Uterus (tissue), 2 donors: Measurements from ENCODE around the gene CHCHD3.
"Not testable (repeated sequence)": the region's sequence is repeated elsewhere in the genome, so short reads cannot be mapped to it uniquely, and the experiment has no call there.

Experiments used
- POLR2A ChIP-seq, 2 donors: fragments of 450-650 bp; IDR thresholded peaks; one replicate each; pipeline ENCODE4 v1.6.1; 2016; ENCODE audit warnings: antibody characterized with exemption in 2 of 2, mild to moderate bottlenecking in 1 of 2, moderate library complexity in 1 of 2
- TF ChIP-seq, protein P1 (sequence below), 4 experiments: fragments of 200-600 bp in 2 of 4; fragments of 450-650 bp in 2 of 4; sonication (generic) in 2 of 4; IDR thresholded peaks; one replicate each; pipeline ENCODE4 v1.5.1; 2016 to 2019; ENCODE audit warnings: antibody characterized with exemption in 4 of 4, mild to moderate bottlenecking in 2 of 4, moderate library complexity in 1 of 4

DNA sequence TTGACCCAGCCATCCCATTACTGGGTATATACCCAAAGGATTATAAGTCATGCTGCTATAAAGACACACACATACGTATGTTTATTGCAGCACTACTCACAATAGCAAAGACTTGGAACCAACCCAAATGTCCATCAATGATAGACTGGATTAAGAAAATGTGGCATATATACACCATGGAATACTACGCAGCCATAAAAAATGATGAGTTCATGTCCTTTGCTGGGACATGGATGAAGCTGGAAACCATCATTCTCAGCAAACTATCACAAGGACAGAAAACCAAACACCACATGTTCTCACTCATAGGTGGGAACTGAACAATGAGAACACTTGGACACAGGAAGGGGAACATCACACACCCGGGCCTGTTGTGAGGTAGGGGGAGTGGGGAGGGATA, 179.6 kb downstream of the CHCHD3 start:
- TF ChIP-seq, protein P1, sequence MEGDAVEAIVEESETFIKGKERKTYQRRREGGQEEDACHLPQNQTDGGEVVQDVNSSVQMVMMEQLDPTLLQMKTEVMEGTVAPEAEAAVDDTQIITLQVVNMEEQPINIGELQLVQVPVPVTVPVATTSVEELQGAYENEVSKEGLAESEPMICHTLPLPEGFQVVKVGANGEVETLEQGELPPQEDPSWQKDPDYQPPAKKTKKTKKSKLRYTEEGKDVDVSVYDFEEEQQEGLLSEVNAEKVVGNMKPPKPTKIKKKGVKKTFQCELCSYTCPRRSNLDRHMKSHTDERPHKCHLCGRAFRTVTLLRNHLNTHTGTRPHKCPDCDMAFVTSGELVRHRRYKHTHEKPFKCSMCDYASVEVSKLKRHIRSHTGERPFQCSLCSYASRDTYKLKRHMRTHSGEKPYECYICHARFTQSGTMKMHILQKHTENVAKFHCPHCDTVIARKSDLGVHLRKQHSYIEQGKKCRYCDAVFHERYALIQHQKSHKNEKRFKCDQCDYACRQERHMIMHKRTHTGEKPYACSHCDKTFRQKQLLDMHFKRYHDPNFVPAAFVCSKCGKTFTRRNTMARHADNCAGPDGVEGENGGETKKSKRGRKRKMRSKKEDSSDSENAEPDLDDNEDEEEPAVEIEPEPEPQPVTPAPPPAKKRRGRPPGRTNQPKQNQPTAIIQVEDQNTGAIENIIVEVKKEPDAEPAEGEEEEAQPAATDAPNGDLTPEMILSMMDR (IDR thresholded peaks at IDR 0.05) = not testable (repeated sequence)
- not testable (repeated sequence) for TF ChIP-seq POLR2A (IDR thresholded peaks at IDR 0.05)
